Thoracic aorta (tissue), 2 donors: ENCODE measurements around the gene BATF3. TPM values are rescaled to one million over a fixed set of nuclear protein-coding genes. Genes with fewer than 3 reads are reported as not detected.

ENCODE experiments used
- ATAC-seq: fragments of 150-250 bp; one replicate; pipeline ENCODE4 v1.8.0; 2017; ENCODE audit warnings: low read depth; ENCODE audit not compliant: insufficient number of reproducible peaks, low FRiP score
- DNase-seq: peaks from one replicate; pipeline ENCODE4 v3.0.0-alpha.2; 2020; ENCODE audit warnings: low spot score
- H3K27ac ChIP-seq, 2 donors: fragments of 200-600 bp; sonication (generic); 1 replicate in 1 of 2; 2 replicates in 1 of 2; pipeline ENCODE4 v1.5.1; 2016; ENCODE audit warnings: mild to moderate bottlenecking in 2 of 2, moderate library complexity in 2 of 2
- H3K27me3 ChIP-seq: fragments of 200-600 bp; sonication (generic); replicated peaks from 2 replicates; pipeline ENCODE4 v1.6.0; 2016; ENCODE audit warnings: mild to moderate bottlenecking; ENCODE audit not compliant: insufficient read depth
- H3K36me3 ChIP-seq: fragments of 200-600 bp; sonication (generic); one replicate; pipeline ENCODE4 v1.5.1; 2016
- H3K4me1 ChIP-seq, 2 donors: fragments of 200-600 bp; sonication (generic); 1 replicate in 1 of 2; 2 replicates in 1 of 2; pipeline versions ENCODE4 v1.5.1 to v1.6.0; 2016; ENCODE audit warnings: low read depth in 2 of 2, mild to moderate bottlenecking in 1 of 2; ENCODE audit not compliant: control insufficient read depth in 1 of 2
- H3K4me3 ChIP-seq: fragments of 200-600 bp; sonication (generic); 2 replicates; pipeline ENCODE4 v1.5.1; 2016; ENCODE audit warnings: mild to moderate bottlenecking
- H3K9me3 ChIP-seq: fragments of 200-600 bp; sonication (generic); 2 replicates; pipeline ENCODE4 v1.5.1; 2016
- CTCF ChIP-seq: fragments of 200-600 bp; sonication (generic); IDR thresholded peaks from one replicate; pipeline ENCODE4 v1.5.1; 2019; ENCODE audit warnings: antibody characterized with exemption
- total RNA-seq, 2 donors: library from RNA; depleted of rRNA; stranded (reverse); fragments of >200 nt; gene quantifications; one replicate each; pipeline versions ENCODE4 v1.1.0 to v1.2.3, GENCODE V29; 2016

The BATF3 gene
- total RNA-seq, 2 donors from 2014 or later, result 2.2 to 26.6 TPM

DNA sequence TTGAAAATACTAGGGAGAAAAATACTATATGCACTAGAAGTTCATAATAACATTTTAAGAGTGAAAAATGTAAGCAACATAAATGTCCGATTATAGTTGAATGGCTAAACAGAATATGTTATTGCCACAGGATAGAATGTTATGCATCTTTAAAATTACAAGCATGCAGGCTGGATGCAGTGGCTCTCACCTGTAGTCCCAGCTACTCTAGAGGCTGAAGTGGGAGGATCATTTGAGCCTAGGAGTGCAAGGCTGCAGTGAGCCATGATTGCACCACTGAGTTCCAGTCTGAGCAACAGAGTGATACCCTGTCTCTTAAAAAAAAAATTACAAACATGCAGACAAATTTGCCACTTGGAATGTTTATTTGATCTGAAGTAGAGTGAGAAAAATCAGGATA, 3.0 kb upstream of the BATF3 start:
- TF ChIP-seq CTCF, result no peak
- H3K36me3 ChIP-seq, result no peaks in the 10 kb centered on the region
- H3K27ac ChIP-seq, result no peak overlapping the region
- H3K9me3 ChIP-seq, result no peaks in the 10 kb centered on the region
- no peaks in the 10 kb centered on the region for H3K27me3 ChIP-seq
- H3K4me1 ChIP-seq, result peaks cover 6 to 17% of the 10 kb centered on the region in 2 donors
- ATAC-seq, result no peak
- no peak overlapping the region for H3K4me3 ChIP-seq
- DNase-seq, result no peak

- H3K27me3 ChIP-seq, result no peaks in the 10 kb centered on the region
- H3K27ac ChIP-seq, result no peak overlapping the region
- H3K4me1 ChIP-seq, result peaks cover 6 to 17% of the 10 kb centered on the region in 2 donors
- no peak overlapping the region for H3K4me3 ChIP-seq
- H3K9me3 ChIP-seq, result no peaks in the 10 kb centered on the region
- TF ChIP-seq CTCF, result no peak
- DNase-seq (no peak), ATAC-seq (no peak)
- no peaks in the 10 kb centered on the region for H3K36me3 ChIP-seq
Measured at GRCh38 chr1:212701910-212702309, 2.3 kb upstream of the BATF3 start.

GRCh38 chr1:212700892-212701819, 1.5 kb upstream of the BATF3 start:
- Histone ChIP-seq H3K36me3 (no peaks in the 10 kb centered on the region), H3K4me3 (peak overlapping the region; percentile 78), H3K27ac (peak overlapping the region; percentile 38 to 56), H3K27me3 (no peaks in the 10 kb centered on the region), H3K9me3 (no peaks in the 10 kb centered on the region), H3K4me1 (peaks cover 6 to 17% of the 10 kb centered on the region in 2 donors)
- TF ChIP-seq CTCF, result no peak
- ATAC-seq, result no peak
- DNase-seq, result no peak

DNA sequence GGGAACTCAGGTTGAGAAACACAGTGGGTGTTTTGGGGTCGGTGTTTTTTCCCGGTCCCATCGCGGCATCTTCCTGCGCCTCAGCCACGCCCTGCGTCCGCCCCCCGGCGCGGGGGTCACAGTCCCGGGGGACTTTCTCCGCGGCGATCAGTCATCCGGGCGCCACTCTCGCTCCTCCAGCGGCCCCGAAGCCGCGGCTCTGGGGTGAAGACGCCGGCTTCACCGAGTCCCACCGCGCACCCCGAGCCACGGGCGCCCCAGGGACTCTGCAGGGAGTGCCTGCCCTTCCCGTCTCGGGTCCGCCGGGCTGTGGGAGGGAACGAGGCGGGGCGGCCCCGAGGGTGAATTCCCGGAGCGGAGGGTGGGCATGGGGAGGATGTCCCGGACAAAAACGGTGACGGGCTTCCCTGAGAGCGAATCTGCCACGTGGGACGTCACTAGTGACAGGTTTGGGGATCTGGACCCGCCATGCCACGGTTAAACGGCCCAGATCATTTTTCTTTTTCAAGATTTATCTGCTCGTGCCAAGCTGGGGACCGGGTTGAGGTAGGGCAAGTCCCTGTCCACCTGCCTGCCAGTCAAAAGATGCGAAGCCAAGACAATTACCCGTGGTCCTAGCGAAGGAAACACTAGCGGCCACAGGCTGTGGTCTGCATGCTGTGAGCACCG, 717 bp upstream of the BATF3 start:
- H3K9me3 ChIP-seq, result no peaks in the 10 kb centered on the region
- H3K4me1 ChIP-seq, result peaks cover 6 to 17% of the 10 kb centered on the region in 2 donors
- ATAC-seq (peak; percentile 33), DNase-seq (no peak)
- no peaks in the 10 kb centered on the region for H3K27me3 ChIP-seq
- no peaks in the 10 kb centered on the region for H3K36me3 ChIP-seq
- peak overlapping the region; percentile 56 to 58 for H3K27ac ChIP-seq
- peak overlapping the region; percentile 78 for H3K4me3 ChIP-seq
- TF ChIP-seq CTCF, result no peak

DNA sequence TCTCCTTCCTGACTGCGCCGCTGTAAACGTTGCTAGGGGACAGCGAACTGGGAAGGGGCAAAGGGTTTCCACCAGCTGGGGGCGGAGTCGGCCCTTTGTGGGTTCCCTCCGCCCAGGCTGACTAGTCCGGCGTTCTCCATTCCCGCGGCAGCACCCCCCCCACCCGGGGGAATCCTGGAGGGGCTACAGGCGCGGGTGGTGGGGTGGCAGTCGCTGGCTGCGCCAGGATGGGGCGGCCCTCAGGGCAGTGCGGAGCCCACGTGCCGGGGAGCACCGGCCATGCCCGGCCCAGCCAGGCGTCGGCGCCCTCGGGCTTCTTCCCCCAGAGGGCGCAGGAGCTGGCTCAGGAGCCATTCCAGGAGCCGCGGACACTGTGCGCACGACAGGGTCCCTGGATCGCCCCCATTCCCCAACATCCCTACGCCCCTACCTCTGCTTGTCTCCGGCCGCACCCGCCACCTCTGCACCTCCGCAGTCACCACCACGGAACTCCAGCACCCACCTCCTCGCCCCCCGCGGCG, 476 bp downstream of the BATF3 start:
- peak; percentile 4 for DNase-seq
- no peaks in the 10 kb centered on the region for H3K27me3 ChIP-seq
- H3K4me1 ChIP-seq, result peaks cover 6 to 17% of the 10 kb centered on the region in 2 donors
- H3K36me3 ChIP-seq, result no peaks in the 10 kb centered on the region
- H3K4me3 ChIP-seq, result peak overlapping the region; percentile 78
- ATAC-seq, result no peak
- no peak overlapping the region for H3K27ac ChIP-seq
- H3K9me3 ChIP-seq, result no peaks in the 10 kb centered on the region
- TF ChIP-seq CTCF, result peak; percentile 50
